Measurements from ENCODE around the gene PYGM.

PYGM gene

GRCh38 chr11:64759722-64760719 is at the start of gene PYGM:
Gene PYGM, minus strand, starts transcription at chr11:64759974. Its CDS starts 76 bp downstream, at chr11:64759898.
- DNase-seq = no peak

GRCh38 chr11:64805481-64805880 is 45.7 kb upstream of the PYGM start:
- no peak for DNase-seq

DNA sequence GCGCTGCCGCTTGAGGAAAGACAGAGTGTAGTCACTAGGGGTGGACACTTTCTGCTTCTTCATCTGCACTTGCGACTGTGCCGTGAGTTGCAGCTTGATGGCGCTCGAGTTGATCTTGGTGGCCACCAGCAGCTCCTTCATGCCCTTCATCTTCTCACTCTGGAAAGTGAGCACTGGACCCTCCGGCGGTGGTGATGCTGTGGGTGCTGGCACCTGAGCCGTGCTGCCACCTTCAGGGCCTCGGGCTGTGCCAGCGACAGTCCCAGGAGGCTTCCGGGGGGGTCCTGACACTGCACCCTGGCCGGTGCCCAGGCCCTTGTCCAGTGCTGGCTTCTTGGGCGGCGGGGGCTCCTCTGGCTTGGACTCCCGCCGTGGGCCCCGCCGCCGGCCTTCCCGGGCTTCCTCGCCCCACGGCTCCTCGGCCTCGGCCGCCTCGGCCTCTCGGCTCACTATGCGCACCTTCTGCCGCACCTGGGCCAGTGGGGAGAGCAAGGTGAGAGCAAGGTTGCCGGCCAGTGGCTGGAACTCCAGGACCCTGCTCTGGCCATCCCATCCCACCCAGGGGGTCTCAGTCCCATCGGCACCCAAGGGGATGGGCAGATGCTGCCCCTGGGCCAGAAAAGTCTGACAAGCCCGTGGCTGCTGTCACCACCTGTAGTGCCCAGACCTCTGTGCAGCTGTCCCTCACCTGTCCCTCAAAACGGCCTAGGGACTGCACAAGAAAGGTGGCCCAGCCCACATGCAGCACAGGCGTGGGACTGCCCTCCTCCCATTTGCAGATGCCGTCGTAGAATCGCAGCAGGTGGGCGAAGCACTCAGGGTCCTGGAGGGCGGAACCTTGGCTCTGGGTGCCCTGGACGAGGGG is 44.8 kb upstream of the PYGM start:
- no peak for DNase-seq

GRCh38 chr11:64803846-64804345 is 44.1 kb upstream of the PYGM start:
- peak; percentile 55 for DNase-seq

DNA sequence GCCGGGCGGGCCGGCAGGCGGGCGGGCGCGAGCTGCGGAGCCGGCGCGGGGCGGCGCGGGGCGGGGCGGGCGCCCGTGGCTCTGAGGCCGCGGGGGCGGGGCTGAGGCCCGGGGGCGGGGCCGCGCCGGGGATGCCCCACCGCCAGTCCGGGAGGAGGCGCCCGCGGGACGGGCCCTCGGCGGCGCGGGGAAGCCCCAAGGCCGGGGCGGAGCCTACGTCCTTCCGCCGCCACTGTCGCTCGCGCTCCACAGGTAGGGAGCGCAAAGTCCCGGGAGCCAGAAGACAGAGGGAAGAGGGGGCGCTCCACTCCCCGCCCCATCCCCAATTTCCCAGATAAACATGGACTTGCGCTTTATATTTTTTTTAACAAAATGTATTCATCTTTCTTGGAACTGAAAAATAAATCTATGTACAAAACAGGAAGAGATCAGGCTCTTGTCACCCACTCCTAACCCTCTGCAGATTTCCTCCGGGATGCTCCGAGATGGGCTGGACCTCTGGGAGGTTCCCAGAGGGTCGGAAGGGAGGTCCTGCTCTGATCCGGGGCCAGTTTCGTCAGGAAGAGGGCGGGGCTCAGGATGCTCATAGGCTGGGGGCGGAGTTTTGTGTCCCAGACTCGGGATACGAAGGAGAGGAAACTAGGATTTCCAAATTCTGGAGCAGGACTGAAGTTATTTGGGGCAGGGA is 43.5 kb upstream of the PYGM start, which contains the start of gene MAP4K2:
TSS of gene MAP4K2 (minus strand) at position 57 of the 688 bp plus-strand sequence. CDS start 65 bp downstream, outside the sequence.
- DNase-seq = peak; percentile 76

DNA sequence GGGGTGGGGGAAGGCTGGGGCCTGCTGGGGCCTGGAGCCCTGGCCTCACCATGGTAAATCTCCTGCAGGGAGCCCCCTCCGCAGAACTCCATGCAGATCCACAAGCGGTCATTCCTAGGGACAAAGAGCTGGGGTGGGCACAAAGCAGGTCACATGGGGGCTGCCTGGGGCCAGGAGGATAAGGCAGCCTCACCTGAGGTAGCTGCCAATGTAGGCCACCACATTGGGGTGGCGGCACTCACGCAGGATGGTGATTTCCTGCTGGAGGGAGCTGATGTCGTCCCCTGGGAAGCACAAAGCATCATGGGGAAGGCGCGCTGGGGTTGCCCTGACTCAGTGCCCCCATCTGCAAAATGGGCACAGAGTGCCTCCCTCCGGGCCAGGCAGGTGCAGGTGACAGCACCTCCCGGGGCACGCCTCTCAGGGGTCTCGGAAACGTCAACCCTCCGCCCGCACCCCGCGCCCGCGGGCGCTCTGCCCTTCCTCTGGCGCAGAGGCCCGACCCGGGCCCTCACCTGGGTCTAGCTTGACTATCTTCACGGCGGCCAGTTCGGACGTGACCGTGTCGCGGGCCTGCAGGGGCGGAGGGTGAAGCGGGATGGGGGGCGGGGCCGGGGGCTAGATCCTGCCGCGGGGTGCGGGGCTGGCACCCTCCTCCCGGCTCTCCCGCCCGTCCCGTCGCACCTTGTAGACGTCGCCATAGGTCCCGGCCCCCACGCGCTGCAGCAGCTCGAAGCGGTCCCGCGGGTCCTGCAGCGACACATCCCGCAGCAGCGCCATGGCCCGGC is 42.8 kb upstream of the PYGM start:
- DNase-seq = no peak

- no peak for DNase-seq
Measured at GRCh38 chr11:64801561-64802369, 42.0 kb upstream of the PYGM start.

GRCh38 chr11:64801158-64801464 is 41.3 kb upstream of the PYGM start:
- DNase-seq = no peak

- DNase-seq = no peak
Measured at GRCh38 chr11:64800303-64801157, 40.8 kb upstream of the PYGM start.

GRCh38 chr11:64799623-64800302 is 40.0 kb upstream of the PYGM start:
- DNase-seq = no peak

DNA sequence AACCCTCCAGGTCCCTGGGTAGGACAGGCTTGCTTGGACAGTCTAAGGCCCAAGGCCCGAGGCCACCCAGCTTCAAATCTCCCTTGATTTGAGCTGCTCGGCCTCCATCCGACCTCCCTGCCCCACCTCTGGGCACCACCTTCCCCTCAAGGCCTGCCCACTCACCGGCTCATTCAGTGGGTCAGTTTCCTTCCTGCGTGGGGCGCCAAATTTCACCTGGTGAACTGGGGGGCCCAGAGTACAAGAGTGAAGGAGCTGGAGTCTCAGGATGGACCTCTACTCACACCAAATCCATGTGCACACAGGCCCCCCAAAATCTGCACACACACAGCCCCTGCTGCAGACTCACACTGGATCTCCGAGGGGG is 39.5 kb upstream of the PYGM start:
- DNase-seq = no peak

GRCh38 chr11:64796757-64797541 is 37.2 kb upstream of the PYGM start:
- no peak for DNase-seq

DNA sequence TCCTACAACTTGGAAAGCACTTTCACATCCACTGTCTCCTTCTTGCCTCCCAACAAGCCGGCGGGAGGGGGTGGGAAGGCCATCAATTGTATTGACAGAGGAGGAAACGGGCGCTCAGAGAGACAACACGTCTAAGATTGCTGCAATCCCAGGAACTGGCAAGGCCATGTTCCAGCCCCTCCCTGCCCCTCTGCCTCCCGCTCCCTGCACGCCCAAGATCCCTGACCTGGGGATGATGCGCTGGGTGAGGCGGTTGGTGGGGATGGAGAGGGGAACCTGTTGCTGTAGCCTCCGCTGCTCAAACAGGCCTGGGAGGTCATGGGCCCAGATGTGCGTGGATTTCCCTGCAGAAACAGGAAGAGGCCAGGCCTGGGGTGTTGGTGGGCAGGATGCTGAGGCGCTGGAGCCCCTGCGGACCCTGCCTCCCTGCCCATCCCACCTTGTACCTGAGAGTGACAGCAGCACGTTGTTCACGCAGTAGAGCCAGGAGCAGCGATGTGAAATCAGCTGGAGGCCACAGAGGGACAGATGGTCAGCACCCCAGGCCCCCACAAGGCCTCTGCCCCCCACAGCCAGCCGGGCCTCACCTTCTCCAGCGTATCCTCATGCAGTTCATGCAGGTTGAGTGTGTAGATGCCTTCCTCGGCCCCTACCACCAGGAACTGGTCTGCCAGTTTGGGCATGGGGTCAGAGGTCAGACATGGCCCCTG is 36.4 kb upstream of the PYGM start:
- DNase-seq = no peak

DNA sequence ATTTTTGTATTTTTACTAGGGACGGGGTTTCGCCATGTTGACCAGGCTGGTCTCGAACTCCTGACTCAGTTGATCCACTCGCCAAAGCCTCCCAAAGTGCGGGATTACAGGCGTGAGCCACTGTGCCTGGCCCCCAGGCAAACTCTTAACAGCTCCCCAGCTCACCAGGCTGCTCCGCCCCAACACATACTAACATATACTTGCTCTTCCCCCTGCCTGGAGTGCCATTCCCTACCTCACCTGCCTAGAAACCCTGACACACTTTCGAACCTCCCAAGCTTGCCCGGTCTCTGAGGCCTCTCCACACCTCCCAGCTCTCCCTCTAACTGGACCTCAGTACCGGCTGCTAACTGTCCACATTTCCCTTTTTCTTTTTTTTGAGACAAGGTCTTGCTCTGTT is 34.8 kb upstream of the PYGM start:
- DNase-seq = no peak

- no peak for DNase-seq
Measured at GRCh38 chr11:64793271-64794160, 33.7 kb upstream of the PYGM start.

- no peak for DNase-seq
Measured at GRCh38 chr11:64792482-64792881, 32.7 kb upstream of the PYGM start.

GRCh38 chr11:64791781-64792291 is 32.1 kb upstream of the PYGM start:
- DNase-seq = no peak

Measured in NCI-H1105 treated with DMSO at 0.1 percent for 48 hours (cell line).